K562 (cell line): ENCODE measurements around the gene NAPA. TPM values are rescaled to one million over a fixed set of nuclear protein-coding genes. Genes with fewer than 3 reads are reported as not detected.

Experiments used
- ATAC-seq: fragments of 200-7000 bp; cut with Tn5 transposase; 3 replicates; pipeline ENCODE4 v1.9.1; 2020; ENCODE audit warnings: moderate library complexity
- BruUV-seq: library from RNA; stranded (reverse); fragments of 400-500 nt; replicated peaks from 2 replicates; lab custom pipeline; 2021; lab: Mats Ljungman, UMichigan
- CTCF ChIA-PET: fragments of 300-600 bp; formaldehyde crosslinking; extraction: SDS; loops from one replicate; lab custom pipeline; 2021; ENCODE audit warnings: low intra/inter-chr PET ratio; lab: Yijun Ruan, JAX
- POLR2A ChIA-PET: fragments of 300-600, 350-650 bp; sonication (Branson Sonifier 250); formaldehyde crosslinking; extraction: SDS; loops from one replicate; lab custom pipeline; 2021; ENCODE audit warnings: antibody characterized with exemption, inconsistent platforms; lab: Yijun Ruan, JAX
- DNase-seq, 4 experiments: peaks; one replicate each; pipeline versions ENCODE4 v3.0.0 to v3.0.0-alpha.2; 2011 to 2018; ENCODE audit warnings: low spot score in 3 of 4, mixed read lengths in 3 of 4; ENCODE audit errors: extremely low read depth in 1 of 4
- FAIRE-seq: peaks from 2 replicates; lab custom pipeline; 2011; peaks lifted over from hg19 to GRCh38; lab: Jason Lieb, UNC
- H2AFZ ChIP-seq: 2 replicates; pipeline ENCODE4 v1.6.0; 2011; ENCODE audit warnings: low read depth, low read length, control low read depth, inconsistent platforms
- H3K27ac ChIP-seq: fragments of 200-600 bp; 3 replicates; pipeline ENCODE4 v1.8.0; 2011; ENCODE audit warnings: low read depth, mild to moderate bottlenecking, control low read depth, inconsistent platforms, low read length, moderate library complexity, mixed read lengths; ENCODE audit errors: extremely low read depth
- H3K27me3 ChIP-seq, 2 experiments: fragments of 300-600 bp in 1 of 2; 2 replicates in 1 of 2; 3 replicates in 1 of 2; pipeline versions ENCODE4 v1.6.0 to v1.8.0; 2011; ENCODE audit warnings: inconsistent platforms in 2 of 2, low read length in 2 of 2, mild to moderate bottlenecking in 1 of 2, mixed read lengths in 1 of 2, moderate library complexity in 1 of 2; ENCODE audit not compliant: control insufficient read depth in 2 of 2, insufficient read depth in 2 of 2
- H3K36me3 ChIP-seq: fragments of 300-600 bp; 3 replicates; pipeline ENCODE4 v1.8.0; 2011; ENCODE audit warnings: mild to moderate bottlenecking, low read length, inconsistent platforms; ENCODE audit not compliant: control insufficient read depth, insufficient read depth
- H3K4me1 ChIP-seq, 2 experiments: fragments of 200-600 bp in 1 of 2; replicated peaks in 1 of 2; 2 replicates in 1 of 2; 3 replicates in 1 of 2; pipeline versions ENCODE4 v1.5.1 to v1.8.0; 2011; ENCODE audit warnings: inconsistent platforms in 2 of 2, low read length in 2 of 2, mild to moderate bottlenecking in 1 of 2, mixed read lengths in 1 of 2, moderate library complexity in 1 of 2; ENCODE audit not compliant: control insufficient read depth in 2 of 2, insufficient read depth in 2 of 2
- H3K4me2 ChIP-seq: 2 replicates; pipeline ENCODE4 v1.6.1; 2011; ENCODE audit warnings: low read length, control low read depth, inconsistent platforms, mixed read lengths; ENCODE audit not compliant: insufficient read depth
- H3K4me3 ChIP-seq: fragments of 200-600 bp; sonication (generic), shearing (Covaris generic); 2 replicates; pipeline ENCODE4 v1.5.1; 2016; ENCODE audit warnings: control low read depth, inconsistent platforms
- H3K79me2 ChIP-seq: fragments of 200-600 bp; 3 replicates; pipeline ENCODE4 v1.8.0; 2011; ENCODE audit warnings: low read length, inconsistent platforms; ENCODE audit not compliant: control insufficient read depth, insufficient read depth
- H3K9ac ChIP-seq, 2 experiments: 2 replicates each; pipeline versions ENCODE4 v1.6.0 to v1.6.1; 2011; ENCODE audit warnings: low read depth in 2 of 2, low read length in 2 of 2, control low read depth in 1 of 2, inconsistent platforms in 1 of 2, mild to moderate bottlenecking in 1 of 2, mixed read lengths in 1 of 2; ENCODE audit not compliant: insufficient read depth in 1 of 2
- H3K9me1 ChIP-seq: one replicate; pipeline ENCODE4 v1.6.0; 2011; ENCODE audit warnings: inconsistent platforms, mild to moderate bottlenecking, low read length, moderate library complexity; ENCODE audit not compliant: control insufficient read depth, insufficient read depth
- H3K9me3 ChIP-seq: replicated peaks from 2 replicates; pipeline ENCODE4 v1.5.1; 2011; ENCODE audit warnings: low read depth, low read length, inconsistent platforms; ENCODE audit not compliant: control insufficient read depth, insufficient read depth
- H4K20me1 ChIP-seq: replicated peaks from 2 replicates; pipeline ENCODE4 v1.6.1; 2011; ENCODE audit warnings: low read length, inconsistent platforms, mixed read lengths; ENCODE audit not compliant: control insufficient read depth, insufficient read depth
- CAMTA2 ChIP-seq: fragments of 250-450 bp; sonication (Bioruptor Pico); conservative IDR thresholded peaks from 2 replicates; pipeline ENCODE4 v1.5.1; 2022
- MECOM ChIP-seq: fragments of 250-450 bp; sonication (Bioruptor Pico); IDR thresholded peaks from 2 replicates; pipeline ENCODE4 v1.8.0; 2022; ENCODE audit warnings: inconsistent platforms
- MIER1 ChIP-seq: fragments of 450-650 bp; IDR thresholded peaks from 2 replicates; pipeline ENCODE4 v1.6.1; 2016; ENCODE audit warnings: antibody characterized with exemption, mild to moderate bottlenecking, low read depth
- UBTF ChIP-seq, 2 experiments: IDR thresholded peaks; 2 replicates each; pipeline ENCODE4 v1.6.1; 2012; ENCODE audit warnings: improper control_type of control experiment in 2 of 2, low read depth in 2 of 2, low read length in 2 of 2, borderline replicate concordance in 1 of 2
- ZNF592 ChIP-seq: fragments of 450-650 bp; IDR thresholded peaks from 2 replicates; pipeline ENCODE4 v1.6.1; 2017; ENCODE audit warnings: antibody characterized with exemption, mild to moderate bottlenecking
- WGBS: fragments of 100-300 bp; shearing (Covaris generic); methylation state at CpG from one replicate; pipeline ENCODE4 v1.1.6; 2016; ENCODE audit warnings: low coverage, mixed read lengths; ENCODE audit not compliant: insufficient coverage; ENCODE audit errors: missing lambda C conversion rate; 5-methylcytosine and 5-hydroxymethylcytosine counted together
- in situ Hi-C: fragments of 300-500 bp; cut with MboI; formaldehyde crosslinking; loops from 4 replicates; pipeline ENCODE4 v1.15.0; 2018; ENCODE audit warnings: inconsistent platforms, mixed read lengths
- intact Hi-C: fragments of 100-400 bp; cut with micrococcal nuclease; formaldehyde crosslinking; loops from 2 replicates; pipeline ENCODE4 v1.14.2; 2022
- polyA plus RNA-seq, 8 experiments: library from polyadenylated mRNA; depleted of rRNA in 4 of 8; stranded (reverse) in 5 of 8; unstranded in 3 of 8; fragments of >200 nt; fragmentation: Nextera tagmentation in 2 of 8; fragmentation: Illumina TruSeq in 1 of 8; extraction: Ambion mirVana in 2 of 8; extraction: Trizol in 1 of 8; gene quantifications; 2 replicates each; pipeline versions ENCODE4 v1.2.1 to v1.2.3, GENCODE V29; 2011 to 2014; ENCODE audit warnings: inconsistent platforms in 1 of 8, missing spikeins in 1 of 8
- total RNA-seq, 7 experiments: library from RNA; depleted of rRNA in 6 of 7; stranded (reverse); fragments of >200 nt in 6 of 7; fragmentation: Illumina TruSeq in 2 of 7; extraction: Trizol in 2 of 7; gene quantifications; 2 replicates each; pipeline versions ENCODE4 v1.2.1 to v1.2.3, GENCODE V29; 2011 to 2021; ENCODE audit warnings: low replicate concordance in 1 of 7

Gene NAPA
- total and polyA plus RNA-seq, 9 of the 15 experiments (the other 6 are each of a cell fraction or from before 2014, with no cell fraction given): 5.4 to 98.6 (median 77.5) TPM

GRCh38 chr19:47521473-47522180, 6.8 kb upstream of the NAPA start:
- H3K4me1 ChIP-seq: peaks cover 5 to 12% of the 10 kb centered on the region in 2 experiments; a peak in 2 of 5 replicates
- H3K4me2 ChIP-seq: no peak overlapping the region
- DNase-seq (no peak), ATAC-seq (peak; percentile 45; the same call in 2 of the 3 replicates), FAIRE-seq (no peak)
- H3K27ac ChIP-seq: no peak overlapping the region
- H3K9ac ChIP-seq: peak overlapping the region in 1 of 2 experiments; percentile 50; a peak in 1 of 4 replicates
- H4K20me1 ChIP-seq: no peaks in the 10 kb centered on the region
- no peaks in the 10 kb centered on the region for H3K79me2 ChIP-seq
- H3K9me1 ChIP-seq: no peaks in the 10 kb centered on the region
- no peaks in the 10 kb centered on the region for H3K9me3 ChIP-seq
- H3K4me3 ChIP-seq: no peak overlapping the region
- H2AFZ ChIP-seq: no peak overlapping the region
- no TSS peak for BruUV-seq
- in situ Hi-C loops (no loop called here), intact Hi-C loops (no loop called here)
- H3K36me3 ChIP-seq: no peaks in the 10 kb centered on the region
- H3K27me3 ChIP-seq: peaks cover 3 to 7% of the 10 kb centered on the region in 2 experiments; a peak in 3 of 5 replicates
- ChIA-PET CTCF (no interaction called here), POLR2A (interaction anchor here (0.8 to 1.7 kb wide), 2 partner anchors 10 to 186 kb away, joined by 3 to 6 read pairs; no protein-coding TSS in a partner anchor)
- WGBS: 44% methylated on average over 16 of the region's 20 CpGs
- TF ChIP-seq MECOM (CRISPR knock-in tag) (no peak), MIER1 (no peak), CAMTA2 (CRISPR knock-in tag) (no peak), ZNF592 (no peak), UBTF (IDR thresholded peaks at IDR 0.05; ENCODE audit: borderline replicate concordance in 1 of 2, low read depth in 2 of 2, low read length in 2 of 2) (no peak)
